Thoracic aorta (tissue), 2 donors: Measurements from ENCODE around the gene ARHGAP44. TPM values are rescaled to one million over a fixed set of nuclear protein-coding genes. Genes with fewer than 3 reads are reported as not detected.

Experiments used
- ATAC-seq: fragments of 150-250 bp; one replicate; pipeline ENCODE4 v1.8.0; 2017; ENCODE audit warnings: low read depth; ENCODE audit not compliant: insufficient number of reproducible peaks, low FRiP score
- DNase-seq: peaks from one replicate; pipeline ENCODE4 v3.0.0-alpha.2; 2020; ENCODE audit warnings: low spot score
- H3K27ac ChIP-seq, 2 donors: fragments of 200-600 bp; sonication (generic); 1 replicate in 1 of 2; 2 replicates in 1 of 2; pipeline ENCODE4 v1.5.1; 2016; ENCODE audit warnings: mild to moderate bottlenecking in 2 of 2, moderate library complexity in 2 of 2
- H3K27me3 ChIP-seq: fragments of 200-600 bp; sonication (generic); replicated peaks from 2 replicates; pipeline ENCODE4 v1.6.0; 2016; ENCODE audit warnings: mild to moderate bottlenecking; ENCODE audit not compliant: insufficient read depth
- H3K36me3 ChIP-seq: fragments of 200-600 bp; sonication (generic); one replicate; pipeline ENCODE4 v1.5.1; 2016
- H3K4me1 ChIP-seq, 2 donors: fragments of 200-600 bp; sonication (generic); 1 replicate in 1 of 2; 2 replicates in 1 of 2; pipeline versions ENCODE4 v1.5.1 to v1.6.0; 2016; ENCODE audit warnings: low read depth in 2 of 2, mild to moderate bottlenecking in 1 of 2; ENCODE audit not compliant: control insufficient read depth in 1 of 2
- H3K4me3 ChIP-seq: fragments of 200-600 bp; sonication (generic); 2 replicates; pipeline ENCODE4 v1.5.1; 2016; ENCODE audit warnings: mild to moderate bottlenecking
- H3K9me3 ChIP-seq: fragments of 200-600 bp; sonication (generic); 2 replicates; pipeline ENCODE4 v1.5.1; 2016
- CTCF ChIP-seq: fragments of 200-600 bp; sonication (generic); IDR thresholded peaks from one replicate; pipeline ENCODE4 v1.5.1; 2019; ENCODE audit warnings: antibody characterized with exemption
- total RNA-seq, 2 donors: library from RNA; depleted of rRNA; stranded (reverse); fragments of >200 nt; gene quantifications; one replicate each; pipeline versions ENCODE4 v1.1.0 to v1.2.3, GENCODE V29; 2016

Gene ARHGAP44
- total RNA-seq, 2 donors from 2014 or later: 7.3 to 10.3 TPM

GRCh38 chr17:12995896-12996295 lies 206.6 kb downstream of the ARHGAP44 start:
- Histone ChIP-seq H3K9me3 (no peaks in the 10 kb centered on the region), H3K4me1 (no peaks in the 10 kb centered on the region), H3K27me3 (no peaks in the 10 kb centered on the region), H3K4me3 (no peak overlapping the region), H3K27ac (no peak overlapping the region), H3K36me3 (peaks cover 86% of the 10 kb centered on the region)
- DNase-seq (no peak), ATAC-seq (no peak)
- no peak for TF ChIP-seq CTCF

GRCh38 chr17:12996357-12996756 lies 207.1 kb downstream of the ARHGAP44 start:
- peaks cover 85% of the 10 kb centered on the region for H3K36me3 ChIP-seq
- no peaks in the 10 kb centered on the region for H3K9me3 ChIP-seq
- H3K4me3 ChIP-seq: no peak overlapping the region

GRCh38 chr17:12996941-12997340 lies 207.6 kb downstream of the ARHGAP44 start:
- H3K27me3 ChIP-seq: no peaks in the 10 kb centered on the region
- ATAC-seq: no peak
- DNase-seq: no peak
- no peaks in the 10 kb centered on the region for H3K4me1 ChIP-seq
- H3K9me3 ChIP-seq: no peaks in the 10 kb centered on the region
- no peak overlapping the region for H3K4me3 ChIP-seq
- no peak overlapping the region for H3K27ac ChIP-seq
- TF ChIP-seq CTCF: no peak
- H3K36me3 ChIP-seq: peaks cover 80% of the 10 kb centered on the region

More at GRCh38 chr17:12996357-12996756, 207.1 kb downstream of the ARHGAP44 start:
- no peak overlapping the region for H3K27ac ChIP-seq
- H3K27me3 ChIP-seq: no peaks in the 10 kb centered on the region
- DNase-seq: no peak
- no peaks in the 10 kb centered on the region for H3K4me1 ChIP-seq
- ATAC-seq: no peak
- TF ChIP-seq CTCF: no peak

- no peak for DNase-seq
- no peak for TF ChIP-seq CTCF
- Histone ChIP-seq H3K4me3 (no peak overlapping the region), H3K27ac (no peak overlapping the region), H3K9me3 (no peaks in the 10 kb centered on the region), H3K27me3 (no peaks in the 10 kb centered on the region), H3K4me1 (no peaks in the 10 kb centered on the region), H3K36me3 (peaks cover 76% of the 10 kb centered on the region)
- no peak for ATAC-seq
Observed at GRCh38 chr17:12998461-12998860, 209.2 kb downstream of the ARHGAP44 start.

GRCh38 chr17:12998874-12999273 lies 209.6 kb downstream of the ARHGAP44 start:
- no peak for TF ChIP-seq CTCF
- no peak for DNase-seq
- no peaks in the 10 kb centered on the region for H3K9me3 ChIP-seq
- peaks cover 75% of the 10 kb centered on the region for H3K36me3 ChIP-seq
- ATAC-seq: no peak
- no peak overlapping the region for H3K4me3 ChIP-seq
- H3K4me1 ChIP-seq: no peaks in the 10 kb centered on the region
- no peak overlapping the region for H3K27ac ChIP-seq
- H3K27me3 ChIP-seq: no peaks in the 10 kb centered on the region
